Fibroblast of lung (primary cell): Measurements from ENCODE around the gene PTGS1.

Experiments used
- EZH2 ChIP-seq: IDR thresholded peaks from 2 replicates; pipeline ENCODE4 v1.5.1; 2012; ENCODE audit warnings: low read length, control low read depth, mild to moderate bottlenecking; ENCODE audit errors: missing control alignments
- TF ChIP-seq, protein P1 (sequence below), 2 donors: IDR thresholded peaks in 1 of 2; conservative IDR thresholded peaks in 1 of 2; 1 replicate in 1 of 2; 2 replicates in 1 of 2; pipeline ENCODE4 v1.5.1; 2011 to 2012; ENCODE audit warnings: low read length in 2 of 2, control low read depth in 1 of 2, inconsistent platforms in 1 of 2, low read depth in 1 of 2, mild to moderate bottlenecking in 1 of 2

DNA sequence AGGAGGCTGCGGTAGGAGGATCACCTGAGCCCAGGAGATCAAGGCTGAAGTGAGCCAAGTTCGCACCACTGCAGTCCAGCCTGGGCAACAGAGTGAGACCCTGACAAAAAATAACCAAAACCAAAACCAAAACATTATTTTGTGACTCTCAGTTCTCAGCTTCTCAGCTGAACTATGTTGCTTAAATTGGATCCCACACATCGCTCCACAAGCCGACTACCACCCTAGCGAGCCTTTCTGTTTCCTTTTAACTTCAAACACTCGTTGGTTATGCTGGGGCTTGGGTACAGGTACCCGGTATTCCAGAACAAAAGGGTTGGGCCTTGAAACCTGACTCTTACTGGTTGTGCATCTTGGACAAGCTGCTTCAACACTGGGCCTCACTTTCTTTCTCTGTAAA lies 3.8 kb upstream of the PTGS1 start:
- TF ChIP-seq, protein P1, sequence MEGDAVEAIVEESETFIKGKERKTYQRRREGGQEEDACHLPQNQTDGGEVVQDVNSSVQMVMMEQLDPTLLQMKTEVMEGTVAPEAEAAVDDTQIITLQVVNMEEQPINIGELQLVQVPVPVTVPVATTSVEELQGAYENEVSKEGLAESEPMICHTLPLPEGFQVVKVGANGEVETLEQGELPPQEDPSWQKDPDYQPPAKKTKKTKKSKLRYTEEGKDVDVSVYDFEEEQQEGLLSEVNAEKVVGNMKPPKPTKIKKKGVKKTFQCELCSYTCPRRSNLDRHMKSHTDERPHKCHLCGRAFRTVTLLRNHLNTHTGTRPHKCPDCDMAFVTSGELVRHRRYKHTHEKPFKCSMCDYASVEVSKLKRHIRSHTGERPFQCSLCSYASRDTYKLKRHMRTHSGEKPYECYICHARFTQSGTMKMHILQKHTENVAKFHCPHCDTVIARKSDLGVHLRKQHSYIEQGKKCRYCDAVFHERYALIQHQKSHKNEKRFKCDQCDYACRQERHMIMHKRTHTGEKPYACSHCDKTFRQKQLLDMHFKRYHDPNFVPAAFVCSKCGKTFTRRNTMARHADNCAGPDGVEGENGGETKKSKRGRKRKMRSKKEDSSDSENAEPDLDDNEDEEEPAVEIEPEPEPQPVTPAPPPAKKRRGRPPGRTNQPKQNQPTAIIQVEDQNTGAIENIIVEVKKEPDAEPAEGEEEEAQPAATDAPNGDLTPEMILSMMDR (conservative IDR thresholded peaks at IDR 0.05 in 1 of 2, IDR thresholded peaks at IDR 0.05 in 1 of 2; ENCODE audit: low read depth in 1 of 2, low read length in 2 of 2) = no peak
- no peak for TF ChIP-seq EZH2
